HL-60 (cell line): ENCODE measurements around the gene ALDH2.
"Not testable (repeated sequence)": the region's sequence is repeated elsewhere in the genome, so short reads cannot be mapped to it uniquely, and the experiment has no call there.

Experiments
- CTCF ChIP-seq: IDR thresholded peaks from one replicate; pipeline ENCODE4 v1.5.1; 2011; ENCODE audit warnings: low read length, control low read depth, inconsistent platforms; ENCODE audit not compliant: insufficient read depth
- GABPA ChIP-seq: IDR thresholded peaks from 2 replicates; pipeline ENCODE4 v1.6.1; 2012; ENCODE audit warnings: low read depth
- POLR2AphosphoS5 ChIP-seq: IDR thresholded peaks from 2 replicates; pipeline ENCODE4 v1.6.1; 2012; ENCODE audit warnings: low read depth
- REST ChIP-seq: IDR thresholded peaks from 2 replicates; pipeline ENCODE4 v1.6.1; 2012; ENCODE audit warnings: low read depth; ENCODE audit not compliant: insufficient replicate concordance

- not testable (repeated sequence) for TF ChIP-seq CTCF, POLR2AphosphoS5, GABPA, REST
Measured at GRCh38 chr12:111739524-111739923, 27.2 kb upstream of the ALDH2 start.
